ENCODE measurements around the gene CLCN1. TPM values are rescaled to one million over a fixed set of nuclear protein-coding genes. Genes with fewer than 3 reads are reported as not detected.

CLCN1 gene
- total and polyA plus RNA-seq, 10 of the 15 experiments (the other 5 are each of a cell fraction or from before 2014, with no cell fraction given): 0.30 TPM; not detected in 9

GRCh38 chr7:143346018-143346417 is 30.1 kb downstream of the CLCN1 start:
- CTCF ChIA-PET: interaction anchor here (1.5 kb wide), 2 partner anchors 12 to 106 kb away, joined by 4 to 7 read pairs; no protein-coding TSS in a partner anchor
- in situ Hi-C loops (cut with MboI) (no loop called here), intact Hi-C loops (cut with micrococcal nuclease; ENCODE audit: unreplicated experiment) (no loop called here)
- H2AFZ ChIP-seq (ENCODE audit: control insufficient read depth, low read depth, low read length): no peak overlapping the region
- H4K20me1 ChIP-seq (ENCODE audit: control insufficient read depth, insufficient read depth): no peaks in the 10 kb centered on the region
- 57% methylated on average over 4 of the region's 4 CpGs for WGBS (ENCODE audit: insufficient coverage, insufficient replicate concordance, low lambda C conversion rate, missing lambda C conversion rate)
- H3K9me3 ChIP-seq (replicated peaks; ENCODE audit: control insufficient read depth, insufficient read depth, low read length): no peaks in the 10 kb centered on the region
- no peaks in the 10 kb centered on the region for H3K4me1 ChIP-seq (ENCODE audit: control insufficient read depth, insufficient read depth, low read length)
- POLR2A ChIA-PET: no interaction called here
- H3K4me3 ChIP-seq: no peak overlapping the region
- ATAC-seq: no peak
- SMC1A ChIA-PET (ENCODE audit: uncharacterized antibody, unreplicated experiment): no interaction called here
- no peak overlapping the region for H3K27ac ChIP-seq (ENCODE audit: control insufficient read depth, insufficient read depth)
- no peak overlapping the region for H3K4me2 ChIP-seq (ENCODE audit: control insufficient read depth, insufficient read depth)
- RAD21 ChIA-PET (ENCODE audit: unreplicated experiment): no interaction called here
- TF ChIP-seq HSF1 (IDR thresholded peaks at IDR 0.05; ENCODE audit: low read depth, low read length): no peak
- TF ChIP-seq KDM1A (IDR thresholded peaks at IDR 0.05; ENCODE audit: borderline replicate concordance): no peak
- no peak for TF ChIP-seq ZNF217 (IDR thresholded peaks at IDR 0.05)
- no peak for TF ChIP-seq RCOR1 (conservative IDR thresholded peaks at IDR 0.05; ENCODE audit: low read depth, low read length)
- TF ChIP-seq EED (IDR thresholded peaks at IDR 0.05; ENCODE audit: low read depth): no peak
- no peak for TF ChIP-seq POLR2AphosphoS2 (IDR thresholded peaks at IDR 0.05; ENCODE audit: low read depth, low read length)
- TF ChIP-seq JUND (IDR thresholded peaks at IDR 0.05; ENCODE audit: low read depth, low read length): no peak
- TF ChIP-seq ZBTB11 (CRISPR knock-in tag; IDR thresholded peaks at IDR 0.05): no peak
- TF ChIP-seq NFYB (IDR thresholded peaks at IDR 0.05; ENCODE audit: insufficient read depth, low read depth, low read length): no peak
- TF ChIP-seq STAT3 (IDR thresholded peaks at IDR 0.05; ENCODE audit: low read depth, low read length): no peak
- no peak for TF ChIP-seq SKIL (IDR thresholded peaks at IDR 0.05; ENCODE audit: low read depth, poor library complexity, severe bottlenecking)
- no peak for TF ChIP-seq ZNF592 (IDR thresholded peaks at IDR 0.05)
- TF ChIP-seq PML (IDR thresholded peaks at IDR 0.05; ENCODE audit: low read length): no peak
- TF ChIP-seq NRF1 (conservative IDR thresholded peaks at IDR 0.05; ENCODE audit: low read depth, low read length): no peak
- H3K36me3 ChIP-seq (ENCODE audit: control insufficient read depth in 2 of 2, insufficient read depth in 2 of 2, low read length in 1 of 2): no peaks in the 10 kb centered on the region
- no peak for FAIRE-seq
- H3K27me3 ChIP-seq (replicated peaks in 1 of 2; ENCODE audit: control insufficient read depth in 2 of 2, insufficient read depth in 2 of 2, low read length in 1 of 2): peaks cover 2 to 10% of the 10 kb centered on the region in 2 experiments; a peak in 3 of 4 replicates
- DNase-seq (ENCODE audit: low read depth, low spot score): no peak
- H3K79me2 ChIP-seq (ENCODE audit: control insufficient read depth, insufficient read depth, low read length): no peaks in the 10 kb centered on the region
- no peak overlapping the region for H3K9ac ChIP-seq (ENCODE audit: control insufficient read depth, insufficient read depth, low read length)
- no TSS peak for BruUV-seq (replicated peaks)
